ENCODE results near the gene TBC1D22A. TPM values are rescaled to one million over a fixed set of nuclear protein-coding genes. Genes with fewer than 3 reads are reported as not detected.

The TBC1D22A gene
- polyA plus RNA-seq, 1 of the 3 experiments (the other 2 are of a cell fraction): 16.5 TPM

DNA sequence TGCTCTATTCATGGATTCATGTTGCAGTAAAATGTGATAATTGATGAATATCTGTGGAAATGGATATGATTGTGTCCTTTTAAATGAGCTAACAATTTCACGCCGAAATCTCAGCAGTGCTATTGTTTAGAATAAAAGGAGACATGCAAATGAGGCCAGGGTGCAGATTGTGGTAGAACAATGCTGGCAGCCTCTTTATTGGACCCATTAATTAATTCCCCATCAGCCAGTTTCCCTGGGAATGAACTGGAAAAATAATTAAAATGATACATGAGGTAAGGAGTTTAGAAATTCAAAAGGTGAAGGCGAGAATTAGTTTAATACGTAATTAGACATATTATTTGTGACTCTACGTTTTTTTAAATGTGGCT is 306.2 kb downstream of the TBC1D22A start (continued):
- TF ChIP-seq, protein P1, sequence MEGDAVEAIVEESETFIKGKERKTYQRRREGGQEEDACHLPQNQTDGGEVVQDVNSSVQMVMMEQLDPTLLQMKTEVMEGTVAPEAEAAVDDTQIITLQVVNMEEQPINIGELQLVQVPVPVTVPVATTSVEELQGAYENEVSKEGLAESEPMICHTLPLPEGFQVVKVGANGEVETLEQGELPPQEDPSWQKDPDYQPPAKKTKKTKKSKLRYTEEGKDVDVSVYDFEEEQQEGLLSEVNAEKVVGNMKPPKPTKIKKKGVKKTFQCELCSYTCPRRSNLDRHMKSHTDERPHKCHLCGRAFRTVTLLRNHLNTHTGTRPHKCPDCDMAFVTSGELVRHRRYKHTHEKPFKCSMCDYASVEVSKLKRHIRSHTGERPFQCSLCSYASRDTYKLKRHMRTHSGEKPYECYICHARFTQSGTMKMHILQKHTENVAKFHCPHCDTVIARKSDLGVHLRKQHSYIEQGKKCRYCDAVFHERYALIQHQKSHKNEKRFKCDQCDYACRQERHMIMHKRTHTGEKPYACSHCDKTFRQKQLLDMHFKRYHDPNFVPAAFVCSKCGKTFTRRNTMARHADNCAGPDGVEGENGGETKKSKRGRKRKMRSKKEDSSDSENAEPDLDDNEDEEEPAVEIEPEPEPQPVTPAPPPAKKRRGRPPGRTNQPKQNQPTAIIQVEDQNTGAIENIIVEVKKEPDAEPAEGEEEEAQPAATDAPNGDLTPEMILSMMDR (IDR thresholded peaks at IDR 0.05): no peak
- TF ChIP-seq RXRA (IDR thresholded peaks at IDR 0.05; ENCODE audit: borderline replicate concordance, low read depth) (no peak), RAD21 (IDR thresholded peaks at IDR 0.05; ENCODE audit: low read length) (no peak), FOXJ3 (CRISPR knock-in tag; IDR thresholded peaks at IDR 0.05) (no peak), RFX5 (IDR thresholded peaks at IDR 0.05; ENCODE audit: low read length) (no peak), SIN3A (IDR thresholded peaks at IDR 0.05; ENCODE audit: borderline replicate concordance, low read depth, low read length) (no peak), YY1 (IDR thresholded peaks at IDR 0.05; ENCODE audit: low read depth) (no peak)

DNA sequence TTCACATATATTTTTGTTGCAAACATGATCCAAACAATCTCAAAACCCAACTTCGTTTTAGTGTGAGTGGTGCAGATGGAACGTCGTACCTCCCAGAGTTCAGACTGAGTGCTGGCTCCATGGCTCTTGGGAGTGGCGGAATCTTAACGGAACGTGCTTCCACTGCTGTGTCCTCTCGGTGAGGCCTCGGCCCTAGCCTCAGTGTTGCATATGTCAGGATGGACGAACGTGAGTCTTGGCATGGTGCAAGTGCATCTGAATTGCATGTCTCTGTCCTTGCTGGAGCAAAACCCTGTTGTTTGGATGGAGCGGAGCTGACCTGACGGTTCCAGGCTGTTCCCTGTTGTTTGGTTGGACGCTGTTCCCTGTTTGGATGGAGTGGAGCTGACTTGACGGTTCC is 306.8 kb downstream of the TBC1D22A start:
- H3K9me2 ChIP-seq: no peaks in the 10 kb centered on the region
- H3K79me2 ChIP-seq (ENCODE audit: insufficient read depth): no peaks in the 10 kb centered on the region
- no peak overlapping the region for H3K27ac ChIP-seq (ENCODE audit: low read depth in 2 of 2, low read length in 1 of 2)
- TF ChIP-seq EZH2phosphoT487 (IDR thresholded peaks at IDR 0.05; ENCODE audit: borderline replicate concordance, low read depth) (no peak), EP300 (IDR thresholded peaks at IDR 0.05; ENCODE audit: borderline replicate concordance in 1 of 2, low read depth in 1 of 2, low read length in 1 of 2) (no peak), RXRA (IDR thresholded peaks at IDR 0.05; ENCODE audit: borderline replicate concordance, low read depth) (no peak), POLR2AphosphoS5 (IDR thresholded peaks at IDR 0.05; ENCODE audit: low read depth, low read length) (no peak), RCOR1 (IDR thresholded peaks at IDR 0.05; ENCODE audit: low read length) (no peak), FOSL2 (IDR thresholded peaks at IDR 0.05; ENCODE audit: borderline replicate concordance, low read depth) (no peak), GATA2 (CRISPR knock-in tag; IDR thresholded peaks at IDR 0.05) (no peak), MXI1 (IDR thresholded peaks at IDR 0.05; ENCODE audit: low read depth, low read length) (no peak)
- TF ChIP-seq, protein P2, sequence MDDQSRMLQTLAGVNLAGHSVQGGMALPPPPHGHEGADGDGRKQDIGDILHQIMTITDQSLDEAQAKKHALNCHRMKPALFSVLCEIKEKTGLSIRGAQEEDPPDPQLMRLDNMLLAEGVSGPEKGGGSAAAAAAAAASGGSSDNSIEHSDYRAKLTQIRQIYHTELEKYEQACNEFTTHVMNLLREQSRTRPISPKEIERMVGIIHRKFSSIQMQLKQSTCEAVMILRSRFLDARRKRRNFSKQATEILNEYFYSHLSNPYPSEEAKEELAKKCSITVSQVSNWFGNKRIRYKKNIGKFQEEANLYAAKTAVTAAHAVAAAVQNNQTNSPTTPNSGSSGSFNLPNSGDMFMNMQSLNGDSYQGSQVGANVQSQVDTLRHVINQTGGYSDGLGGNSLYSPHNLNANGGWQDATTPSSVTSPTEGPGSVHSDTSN (IDR thresholded peaks at IDR 0.05): no peak
- WGBS (ENCODE audit: low lambda C conversion rate): 97% methylated on average over 12 of the region's 14 CpGs
- no peak overlapping the region for H3K4me2 ChIP-seq
- no peaks in the 10 kb centered on the region for H3K36me3 ChIP-seq (replicated peaks in 1 of 2; ENCODE audit: control insufficient read depth in 1 of 2, insufficient read depth in 2 of 2, low read length in 1 of 2)
- no peaks in the 10 kb centered on the region for H3K9me3 ChIP-seq
- H3F3A ChIP-seq (replicated peaks; ENCODE audit: insufficient read depth): no peaks in the 10 kb centered on the region
- H4K20me1 ChIP-seq (ENCODE audit: insufficient read depth): no peaks in the 10 kb centered on the region
- H3K4me1 ChIP-seq (ENCODE audit: control insufficient read depth in 1 of 2, insufficient read depth in 2 of 2, low read depth in 1 of 2, low read length in 1 of 2): no peaks in the 10 kb centered on the region; a peak in 1 of 4 replicates
- CTCF ChIA-PET: no interaction called here
- no peak overlapping the region for H3K4me3 ChIP-seq (ENCODE audit: low read depth in 2 of 2, low read length in 1 of 2)
- no peak overlapping the region for H3K9ac ChIP-seq
- POLR2A ChIA-PET: no interaction called here
- H3K27me3 ChIP-seq (ENCODE audit: insufficient read depth): no peaks in the 10 kb centered on the region
- DNase-seq: no peak
- H2AFZ ChIP-seq (ENCODE audit: low read depth): no peak overlapping the region
